Upper lobe of right lung (tissue), 1 donor: ENCODE results near the gene PARD6A. TPM values are rescaled to one million over a fixed set of nuclear protein-coding genes. Genes with fewer than 3 reads are reported as not detected.

Source experiments
- ATAC-seq: fragments of 200-7000 bp; cut with Tn5 transposase; one replicate; pipeline ENCODE4 v1.9.1; 2020; ENCODE audit warnings: mild to moderate bottlenecking, moderate library complexity
- DNase-seq: peaks from one replicate; pipeline ENCODE4 v3.0.0-alpha.2; 2020
- H3K27ac ChIP-seq: fragments of 200-600 bp; one replicate; pipeline ENCODE4 v1.8.0; 2022
- H3K27me3 ChIP-seq: fragments of 200-600 bp; one replicate; pipeline ENCODE4 v1.8.0; 2022; ENCODE audit warnings: mild to moderate bottlenecking
- H3K36me3 ChIP-seq: fragments of 200-600 bp; one replicate; pipeline ENCODE4 v1.8.0; 2022
- H3K4me1 ChIP-seq: fragments of 200-600 bp; one replicate; pipeline ENCODE4 v1.8.0; 2022
- H3K4me3 ChIP-seq: fragments of 200-600 bp; one replicate; pipeline ENCODE4 v1.8.0; 2022; ENCODE audit warnings: mild to moderate bottlenecking
- H3K9me3 ChIP-seq: fragments of 200-600 bp; one replicate; pipeline ENCODE4 v1.8.0; 2022
- CTCF ChIP-seq: fragments of 200-600 bp; IDR thresholded peaks from one replicate; pipeline ENCODE4 v1.8.0; 2022; ENCODE audit warnings: antibody characterized with exemption
- intact Hi-C: fragments of 100-400 bp; cut with DNase I; formaldehyde crosslinking; loops from one replicate; pipeline ENCODE4 v1.11.0; 2022
- total RNA-seq: library from RNA; stranded (reverse); fragmentation: NEBNext Ultra II Directional; extraction: Animal tissue kit (Norgen Biotek cat#: 25700); gene quantifications from one replicate; pipeline ENCODE4 v1.2.1, GENCODE V29; 2021
- donor health status: DM: no; HTN: yes; CAD: no; lungs with severe emphysema.

The PARD6A gene
- total RNA-seq, 1 donor from 2014 or later, result 4.7 TPM

GRCh38 chr16:67654403-67654911, 6.3 kb upstream of the PARD6A start:
- no peak for ATAC-seq
- no peak for TF ChIP-seq CTCF
- DNase-seq, result no peak
- intact Hi-C loops, result loop anchor here (10.0 kb wide), 1 partner anchor 130 kb away; the partner anchor contains the start of gene RIPOR1
- Histone ChIP-seq H3K27me3 (peaks cover 32% of the 10 kb centered on the region), H3K9me3 (no peaks in the 10 kb centered on the region), H3K27ac (no peak overlapping the region), H3K4me3 (no peak overlapping the region), H3K4me1 (peaks cover 13% of the 10 kb centered on the region), H3K36me3 (no peaks in the 10 kb centered on the region)

GRCh38 chr16:67655363-67655762, 5.4 kb upstream of the PARD6A start:
- no peak overlapping the region for H3K4me3 ChIP-seq
- H3K27me3 ChIP-seq, result peaks cover 25% of the 10 kb centered on the region
- no peaks in the 10 kb centered on the region for H3K9me3 ChIP-seq
- TF ChIP-seq CTCF, result no peak
- no peak overlapping the region for H3K27ac ChIP-seq
- DNase-seq (no peak), ATAC-seq (no peak)
- no peaks in the 10 kb centered on the region for H3K36me3 ChIP-seq
- peaks cover 13% of the 10 kb centered on the region for H3K4me1 ChIP-seq
- intact Hi-C loops, result loop anchor here (10.0 kb wide), 1 partner anchor 131 kb away; the partner anchor contains the start of gene RIPOR1

- no peak for DNase-seq
Observed at GRCh38 chr16:67656344-67657016, 4.3 kb upstream of the PARD6A start.

GRCh38 chr16:67657017-67657608, 3.6 kb upstream of the PARD6A start:
- peaks cover 21% of the 10 kb centered on the region for H3K4me1 ChIP-seq
- no peak for TF ChIP-seq CTCF
- H3K36me3 ChIP-seq, result no peaks in the 10 kb centered on the region
- no peak overlapping the region for H3K4me3 ChIP-seq
- peaks cover 19% of the 10 kb centered on the region for H3K27me3 ChIP-seq
- ATAC-seq (no peak), DNase-seq (no peak)
- no peak overlapping the region for H3K27ac ChIP-seq
- intact Hi-C loops, result loop anchor here (10.0 kb wide), 1 partner anchor 132 kb away; the partner anchor contains the start of gene RIPOR1
- H3K9me3 ChIP-seq, result no peaks in the 10 kb centered on the region

More at GRCh38 chr16:67656344-67657016, 4.3 kb upstream of the PARD6A start:
- intact Hi-C loops, result loop anchor here (10.0 kb wide), 1 partner anchor 132 kb away; the partner anchor contains the start of gene RIPOR1
- no peak overlapping the region for H3K4me3 ChIP-seq
- H3K27ac ChIP-seq, result no peak overlapping the region
- no peaks in the 10 kb centered on the region for H3K36me3 ChIP-seq
- ATAC-seq, result no peak
- no peak for TF ChIP-seq CTCF
- no peaks in the 10 kb centered on the region for H3K9me3 ChIP-seq
- peaks cover 23% of the 10 kb centered on the region for H3K27me3 ChIP-seq
- H3K4me1 ChIP-seq, result peaks cover 18% of the 10 kb centered on the region

GRCh38 chr16:67657751-67658518, 2.8 kb upstream of the PARD6A start:
- ATAC-seq, result no peak
- Histone ChIP-seq H3K27me3 (peaks cover 19% of the 10 kb centered on the region), H3K4me1 (peaks cover 21% of the 10 kb centered on the region), H3K9me3 (no peaks in the 10 kb centered on the region), H3K4me3 (no peak overlapping the region), H3K27ac (no peak overlapping the region), H3K36me3 (peaks cover 2% of the 10 kb centered on the region)
- intact Hi-C loops, result loop anchor here (10.0 kb wide), 1 partner anchor 133 kb away; the partner anchor contains the start of gene RIPOR1
- no peak for DNase-seq
- no peak for TF ChIP-seq CTCF
